Muscle layer of colon (tissue), 2 donors: ENCODE results near the gene MUCL3.
"Not testable (repeated sequence)": the region's sequence is repeated elsewhere in the genome, so short reads cannot be mapped to it uniquely, and the experiment has no call there.

Experiments used
- H3K27ac ChIP-seq: one replicate; pipeline ENCODE4 v1.7.0; 2013; ENCODE audit warnings: low read depth, mild to moderate bottlenecking, low read length, moderate library complexity
- H3K27me3 ChIP-seq, 2 donors: one replicate each; pipeline ENCODE4 v1.7.0; 2013; ENCODE audit warnings: low read length in 2 of 2, mild to moderate bottlenecking in 2 of 2; ENCODE audit not compliant: insufficient read depth in 2 of 2, control insufficient read depth in 1 of 2
- H3K36me3 ChIP-seq: one replicate; pipeline ENCODE4 v1.7.0; 2013; ENCODE audit warnings: mild to moderate bottlenecking, low read length; ENCODE audit not compliant: insufficient read depth
- H3K4me1 ChIP-seq: one replicate; pipeline ENCODE4 v1.7.0; 2013; ENCODE audit warnings: mild to moderate bottlenecking, low read length; ENCODE audit not compliant: insufficient read depth
- H3K4me3 ChIP-seq, 2 donors: one replicate each; pipeline ENCODE4 v1.7.0; 2013; ENCODE audit warnings: low read length in 2 of 2, low read depth in 1 of 2, mild to moderate bottlenecking in 1 of 2, moderate library complexity in 1 of 2
- H3K9ac ChIP-seq: one replicate; pipeline ENCODE4 v1.7.0; 2013; ENCODE audit warnings: low read length
- H3K9me3 ChIP-seq: one replicate; pipeline ENCODE4 v1.7.0; 2013; ENCODE audit warnings: mild to moderate bottlenecking, low read length
- donor health status: abdominal sarcoma.
- donor health status: Adenocarcinoma of cecum.

Gene MUCL3

DNA sequence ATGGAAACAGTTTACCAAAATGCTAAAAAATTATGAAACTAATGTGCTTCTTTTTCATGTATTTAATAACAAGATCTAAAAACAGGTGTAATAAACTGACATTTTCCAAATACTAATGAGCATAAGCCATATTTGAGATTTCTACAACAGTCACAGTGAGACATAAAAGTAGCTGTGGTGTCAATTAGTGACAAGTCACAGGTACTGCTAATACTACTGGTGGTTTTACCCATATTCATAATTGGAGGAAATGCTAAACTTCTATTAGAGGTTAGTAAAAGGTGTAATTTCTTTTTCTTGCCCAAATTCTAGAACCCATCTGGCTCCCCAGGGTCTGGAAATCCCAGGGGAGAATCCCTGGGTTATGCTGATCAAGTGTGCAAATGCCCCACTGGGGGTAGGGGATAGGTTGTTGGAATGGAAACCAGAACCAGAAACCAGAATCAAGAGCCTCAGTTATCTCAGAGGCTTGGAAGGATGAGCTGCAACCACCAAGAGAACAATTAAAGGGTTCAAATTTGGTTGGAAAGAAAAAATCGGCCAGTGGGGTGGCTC lies 39.8 kb upstream of the MUCL3 start:
- Histone ChIP-seq H3K9me3 (no peaks in the 10 kb centered on the region), H3K9ac (no peak overlapping the region), H3K4me1 (no peaks in the 10 kb centered on the region)

GRCh38 chr6:30901436-30901835 lies 39.3 kb upstream of the MUCL3 start:
- H3K27ac ChIP-seq = no peak overlapping the region
- H3K27me3 ChIP-seq = no peaks in the 10 kb centered on the region
- no peaks in the 10 kb centered on the region for H3K4me1 ChIP-seq
- peaks cover 25% of the 10 kb centered on the region for H3K36me3 ChIP-seq
- H3K9me3 ChIP-seq = no peaks in the 10 kb centered on the region
- H3K9ac ChIP-seq = no peak overlapping the region
- no peak overlapping the region for H3K4me3 ChIP-seq

More for the DNA sequence above, 39.8 kb upstream of the MUCL3 start:
- no peak overlapping the region for H3K4me3 ChIP-seq
- peaks cover 30% of the 10 kb centered on the region for H3K36me3 ChIP-seq
- H3K27me3 ChIP-seq = no peaks in the 10 kb centered on the region
- no peak overlapping the region for H3K27ac ChIP-seq

DNA sequence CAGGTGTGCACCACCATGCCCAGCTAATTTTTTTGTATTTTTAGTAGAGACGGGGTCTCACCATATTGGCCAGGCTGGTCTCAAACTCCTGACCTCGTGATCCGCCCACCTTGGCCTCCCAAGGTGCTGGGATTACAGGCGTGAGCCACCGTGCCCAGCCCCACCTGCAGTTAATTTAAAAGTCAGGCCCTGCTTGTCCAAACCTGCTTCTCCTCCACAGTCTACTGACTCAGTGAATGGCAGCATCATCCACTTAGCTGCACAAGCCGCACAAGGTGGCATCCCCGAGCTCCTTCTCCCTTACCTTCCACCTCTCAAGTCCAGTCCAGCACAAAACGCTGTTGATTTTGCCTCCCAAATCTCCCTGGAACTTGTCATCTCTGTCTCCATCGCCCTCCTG lies 38.6 kb upstream of the MUCL3 start:
- H3K4me1 ChIP-seq, H3K27ac ChIP-seq, H3K4me3 ChIP-seq, H3K9me3 ChIP-seq, H3K9ac ChIP-seq, H3K27me3 ChIP-seq: not testable (repeated sequence)
- H3K36me3 ChIP-seq = peaks cover 19% of the 10 kb centered on the region

DNA sequence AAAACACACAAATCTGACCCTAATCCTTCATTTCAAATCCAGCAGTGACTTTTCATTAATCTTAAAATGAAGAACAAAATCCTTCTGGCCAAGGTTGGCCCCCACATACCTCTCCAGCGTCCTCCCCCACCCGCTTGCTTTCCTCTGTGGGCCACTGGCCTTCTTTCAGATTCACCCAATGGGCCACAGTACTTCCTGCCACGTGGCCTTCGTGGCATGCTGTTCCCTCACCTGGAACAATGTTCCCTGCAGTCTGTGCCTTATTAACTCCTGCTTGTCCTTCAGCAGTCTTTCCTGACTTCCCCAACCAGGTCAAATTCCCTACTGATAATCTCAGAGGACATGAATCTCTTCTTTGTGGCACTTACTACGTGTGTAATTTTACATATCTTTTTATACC lies 38.1 kb upstream of the MUCL3 start:
- H3K9ac ChIP-seq = no peak overlapping the region
- H3K27ac ChIP-seq = no peak overlapping the region
- peaks cover 14% of the 10 kb centered on the region for H3K36me3 ChIP-seq
- H3K9me3 ChIP-seq = no peaks in the 10 kb centered on the region
- no peaks in the 10 kb centered on the region for H3K4me1 ChIP-seq
- H3K27me3 ChIP-seq = no peaks in the 10 kb centered on the region
- H3K4me3 ChIP-seq = no peak overlapping the region

GRCh38 chr6:30903236-30903635 lies 37.5 kb upstream of the MUCL3 start:
- Histone ChIP-seq H3K27ac (no peak overlapping the region), H3K27me3 (no peaks in the 10 kb centered on the region), H3K9me3 (no peaks in the 10 kb centered on the region), H3K4me1 (no peaks in the 10 kb centered on the region), H3K36me3 (peaks cover 9% of the 10 kb centered on the region), H3K9ac (no peak overlapping the region), H3K4me3 (no peak overlapping the region)

GRCh38 chr6:30907290-30907757 lies 33.4 kb upstream of the MUCL3 start:
- H3K4me1 ChIP-seq = peaks cover 10% of the 10 kb centered on the region
- H3K9me3 ChIP-seq, H3K27me3 ChIP-seq, H3K9ac ChIP-seq, H3K27ac ChIP-seq: not testable (repeated sequence)
- H3K4me3 ChIP-seq = peak overlapping the region in 1 of 2 donors; percentile 99
- peaks cover 23% of the 10 kb centered on the region for H3K36me3 ChIP-seq

DNA sequence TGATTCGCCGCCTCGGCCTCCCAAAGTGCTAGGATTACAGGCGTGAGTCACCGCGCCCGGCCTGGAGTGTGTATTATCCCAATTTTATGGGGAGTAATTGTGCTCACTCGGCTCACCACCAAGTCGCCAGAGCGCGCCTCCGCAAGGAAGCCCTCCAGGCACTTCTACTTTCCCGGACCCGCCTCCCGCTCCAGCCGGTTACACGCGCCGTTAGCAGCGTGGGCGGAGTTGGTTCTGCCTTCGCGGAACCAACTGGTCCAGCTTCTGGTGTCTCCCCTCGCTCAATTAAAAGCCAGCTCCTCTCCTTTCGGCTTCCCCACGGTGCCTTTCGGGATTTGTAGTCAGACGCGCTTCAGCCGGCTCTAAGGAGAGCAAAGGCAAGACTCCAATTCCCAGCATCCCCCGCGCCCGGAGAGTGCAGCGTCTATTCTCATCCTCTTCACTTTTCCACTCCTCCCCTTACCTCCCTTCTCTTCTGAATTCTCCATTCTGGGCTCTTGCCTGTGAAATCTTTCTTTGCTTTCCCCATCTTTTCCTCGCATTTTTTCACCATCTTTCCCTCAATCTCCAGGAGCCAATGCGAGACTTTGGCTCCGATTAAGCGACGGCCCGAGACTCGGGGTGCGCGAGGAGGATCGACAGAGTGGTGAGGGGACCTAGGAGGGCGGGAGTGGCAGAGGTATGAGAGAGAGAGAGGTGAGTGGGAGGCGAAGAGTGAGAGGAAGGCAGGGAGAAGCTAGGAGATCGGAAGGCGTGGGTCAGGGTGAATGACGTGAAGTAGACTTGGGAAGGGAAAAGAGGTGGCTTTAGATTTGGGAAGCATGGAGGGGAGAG lies 32.8 kb upstream of the MUCL3 start, which contains the start of gene GTF2H4:
TSS of gene GTF2H4 (plus strand) at position 450 of the 834 bp plus-strand sequence.
- Histone ChIP-seq H3K4me3 (peak within 1 kb of the TSS; percentile 83 to 99), H3K9me3 (no peaks in the 10 kb centered on the region), H3K9ac (peak within 1 kb of the TSS; percentile 91), H3K27me3 (no peaks in the 10 kb centered on the region), H3K27ac (peak within 1 kb of the TSS; percentile 52), H3K36me3 (peaks cover 26% of the 10 kb centered on the region), H3K4me1 (peaks cover 10% of the 10 kb centered on the region)

GRCh38 chr6:30908700-30909099 lies 32.1 kb upstream of the MUCL3 start:
- Histone ChIP-seq H3K27me3 (no peaks in the 10 kb centered on the region), H3K4me3 (peak overlapping the region; percentile 83 to 99), H3K9me3 (no peaks in the 10 kb centered on the region), H3K4me1 (peaks cover 17% of the 10 kb centered on the region), H3K27ac (no peak overlapping the region), H3K36me3 (peaks cover 26% of the 10 kb centered on the region), H3K9ac (peak overlapping the region; percentile 91)

GRCh38 chr6:30910473-30910872 lies 30.3 kb upstream of the MUCL3 start:
- Histone ChIP-seq H3K36me3 (peaks cover 26% of the 10 kb centered on the region), H3K4me1 (peaks cover 29% of the 10 kb centered on the region)
- H3K9me3 ChIP-seq, H3K9ac ChIP-seq, H3K27ac ChIP-seq, H3K4me3 ChIP-seq, H3K27me3 ChIP-seq: not testable (repeated sequence)

DNA sequence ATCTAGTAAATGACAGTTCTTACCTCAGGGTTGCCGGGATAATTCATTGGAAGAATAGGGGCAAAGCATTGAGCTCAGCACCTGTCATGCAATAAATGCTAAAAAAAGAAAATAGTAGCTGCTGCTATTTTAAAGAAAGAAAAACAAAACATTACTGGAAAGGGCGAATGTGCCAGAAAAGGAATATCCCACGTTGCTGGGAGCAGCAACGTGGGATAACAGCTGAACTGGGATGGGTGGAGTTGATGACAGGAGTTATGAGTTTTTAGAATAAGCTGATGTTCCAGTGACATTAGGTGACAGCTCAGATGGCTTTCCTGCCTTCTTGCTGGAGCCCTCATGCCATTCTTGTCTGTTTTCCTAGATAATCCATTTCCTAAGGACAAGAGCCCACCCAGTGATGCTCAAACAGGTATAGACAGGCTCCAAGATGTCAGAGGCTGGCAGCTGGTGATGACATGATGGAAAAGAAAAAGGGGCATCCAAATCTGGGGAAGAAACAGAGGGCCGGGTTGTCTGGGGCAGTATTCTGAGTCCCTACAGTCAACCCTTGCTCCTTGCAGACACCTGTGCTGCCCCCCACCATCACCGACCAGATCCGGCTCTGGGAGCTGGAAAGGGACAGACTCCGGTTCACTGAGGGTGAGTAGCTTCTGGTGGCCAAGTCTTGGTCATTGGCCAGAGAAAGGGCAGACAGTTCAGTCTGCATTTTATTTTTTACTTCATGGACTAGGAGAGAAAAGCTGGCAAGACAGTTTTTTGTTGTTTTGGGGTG lies 27.8 kb upstream of the MUCL3 start:
- H3K27ac ChIP-seq = peak overlapping the region; percentile 87
- H3K4me3 ChIP-seq = peak overlapping the region in 1 of 2 donors; percentile 59
- H3K27me3 ChIP-seq = no peaks in the 10 kb centered on the region
- no peaks in the 10 kb centered on the region for H3K9me3 ChIP-seq
- peaks cover 41% of the 10 kb centered on the region for H3K36me3 ChIP-seq
- peaks cover 35% of the 10 kb centered on the region for H3K4me1 ChIP-seq
- peak overlapping the region; percentile 39 for H3K9ac ChIP-seq

DNA sequence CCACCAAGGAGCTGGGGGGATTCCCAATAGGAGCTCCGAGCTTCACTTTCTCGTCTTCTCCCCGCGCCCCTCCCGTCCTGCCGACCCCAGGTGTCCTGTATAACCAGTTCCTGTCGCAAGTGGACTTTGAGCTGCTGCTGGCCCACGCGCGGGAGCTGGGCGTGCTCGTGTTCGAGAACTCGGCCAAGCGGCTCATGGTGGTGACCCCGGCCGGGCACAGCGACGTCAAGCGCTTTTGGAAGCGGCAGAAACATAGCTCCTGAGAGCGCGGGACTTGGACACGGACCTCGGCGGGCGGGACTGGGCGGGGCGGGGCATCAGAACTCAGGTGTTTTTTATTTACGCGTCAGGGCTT lies 27.1 kb upstream of the MUCL3 start:
- Histone ChIP-seq H3K4me1 (peaks cover 32% of the 10 kb centered on the region), H3K4me3 (peak overlapping the region in 1 of 2 donors; percentile 59), H3K9ac (peak overlapping the region; percentile 39), H3K27ac (peak overlapping the region; percentile 87), H3K27me3 (no peaks in the 10 kb centered on the region), H3K9me3 (no peaks in the 10 kb centered on the region), H3K36me3 (peaks cover 46% of the 10 kb centered on the region)
